ENCODE results near the gene PDE4D.
A peak's percentile ranks its signal among the peaks of the same experiment; 100 is the strongest.

- TF ChIP-seq CTCF (IDR thresholded peaks at IDR 0.05) = peak; percentile 43 to 49 (median 46)
- TF ChIP-seq POLR2A (IDR thresholded peaks at IDR 0.05) = no peak
These were observed 719.2 kb downstream of the PDE4D start for GRCh38 chr5:59174248-59174844.
